Right lobe of liver (tissue), 4 donors: ENCODE measurements around the gene KREMEN1.

ENCODE experiments used
- POLR2A ChIP-seq: fragments of 450-650 bp; IDR thresholded peaks from one replicate; pipeline ENCODE4 v1.6.1; 2017; ENCODE audit warnings: antibody characterized with exemption, mild to moderate bottlenecking
- TF ChIP-seq, protein P1 (sequence below), 4 donors: fragments of 200-600 bp in 3 of 4; fragments of 450-650 bp in 1 of 4; IDR thresholded peaks; one replicate each; pipeline versions ENCODE4 v1.5.1 to v1.8.0; 2016 to 2022; ENCODE audit warnings: antibody characterized with exemption in 4 of 4, mild to moderate bottlenecking in 2 of 4
- donor health status: DM: no; HTN: no; CAD: no.
- donor health status: DM: no; HTN: no; CAD: no.
- donor health status: DM: no; HTN: yes; CAD: no.

DNA sequence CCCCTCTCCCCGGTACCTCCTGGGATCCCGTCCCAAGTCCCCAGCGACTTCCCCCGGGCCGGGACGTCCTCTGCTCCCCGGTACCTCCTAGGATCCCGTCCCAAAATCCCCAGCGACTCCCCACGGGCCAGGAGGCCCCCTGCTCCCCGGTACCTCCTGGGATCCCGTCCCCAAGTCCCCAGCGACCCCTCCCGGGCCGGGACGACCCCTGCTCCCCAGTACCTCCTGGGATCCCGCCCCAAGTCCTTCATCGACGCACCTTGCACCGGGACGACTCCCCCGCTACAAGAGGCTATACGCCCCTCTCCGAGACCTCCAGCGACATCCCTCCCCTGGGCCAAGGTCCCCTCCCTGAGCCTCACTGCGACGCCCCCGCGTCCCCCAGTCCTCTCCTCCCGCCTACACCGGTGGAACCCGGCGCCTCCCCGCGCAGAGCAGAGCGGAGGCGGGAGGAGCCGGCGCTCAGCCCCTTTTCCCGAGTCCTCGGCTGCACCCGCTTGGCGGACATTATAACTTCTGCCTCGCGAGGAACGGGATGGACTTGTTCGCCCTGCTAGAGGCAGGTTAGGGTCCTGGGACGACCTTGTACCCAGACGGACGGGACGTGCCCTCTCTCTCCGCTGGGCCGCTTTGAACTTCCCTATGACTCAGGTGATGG lies 912 bp downstream of the KREMEN1 start:
- TF ChIP-seq, protein P1, sequence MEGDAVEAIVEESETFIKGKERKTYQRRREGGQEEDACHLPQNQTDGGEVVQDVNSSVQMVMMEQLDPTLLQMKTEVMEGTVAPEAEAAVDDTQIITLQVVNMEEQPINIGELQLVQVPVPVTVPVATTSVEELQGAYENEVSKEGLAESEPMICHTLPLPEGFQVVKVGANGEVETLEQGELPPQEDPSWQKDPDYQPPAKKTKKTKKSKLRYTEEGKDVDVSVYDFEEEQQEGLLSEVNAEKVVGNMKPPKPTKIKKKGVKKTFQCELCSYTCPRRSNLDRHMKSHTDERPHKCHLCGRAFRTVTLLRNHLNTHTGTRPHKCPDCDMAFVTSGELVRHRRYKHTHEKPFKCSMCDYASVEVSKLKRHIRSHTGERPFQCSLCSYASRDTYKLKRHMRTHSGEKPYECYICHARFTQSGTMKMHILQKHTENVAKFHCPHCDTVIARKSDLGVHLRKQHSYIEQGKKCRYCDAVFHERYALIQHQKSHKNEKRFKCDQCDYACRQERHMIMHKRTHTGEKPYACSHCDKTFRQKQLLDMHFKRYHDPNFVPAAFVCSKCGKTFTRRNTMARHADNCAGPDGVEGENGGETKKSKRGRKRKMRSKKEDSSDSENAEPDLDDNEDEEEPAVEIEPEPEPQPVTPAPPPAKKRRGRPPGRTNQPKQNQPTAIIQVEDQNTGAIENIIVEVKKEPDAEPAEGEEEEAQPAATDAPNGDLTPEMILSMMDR (IDR thresholded peaks at IDR 0.05): peak in 1 of 4 donors; percentile 5
- no peak for TF ChIP-seq POLR2A
